ENCODE results near the gene SORCS3. TPM values are rescaled to one million over a fixed set of nuclear protein-coding genes. Genes with fewer than 3 reads are reported as not detected.

The SORCS3 gene
- total and polyA plus RNA-seq, 2 of the 4 experiments (the other 2 are of a cell fraction) = not detected

DNA sequence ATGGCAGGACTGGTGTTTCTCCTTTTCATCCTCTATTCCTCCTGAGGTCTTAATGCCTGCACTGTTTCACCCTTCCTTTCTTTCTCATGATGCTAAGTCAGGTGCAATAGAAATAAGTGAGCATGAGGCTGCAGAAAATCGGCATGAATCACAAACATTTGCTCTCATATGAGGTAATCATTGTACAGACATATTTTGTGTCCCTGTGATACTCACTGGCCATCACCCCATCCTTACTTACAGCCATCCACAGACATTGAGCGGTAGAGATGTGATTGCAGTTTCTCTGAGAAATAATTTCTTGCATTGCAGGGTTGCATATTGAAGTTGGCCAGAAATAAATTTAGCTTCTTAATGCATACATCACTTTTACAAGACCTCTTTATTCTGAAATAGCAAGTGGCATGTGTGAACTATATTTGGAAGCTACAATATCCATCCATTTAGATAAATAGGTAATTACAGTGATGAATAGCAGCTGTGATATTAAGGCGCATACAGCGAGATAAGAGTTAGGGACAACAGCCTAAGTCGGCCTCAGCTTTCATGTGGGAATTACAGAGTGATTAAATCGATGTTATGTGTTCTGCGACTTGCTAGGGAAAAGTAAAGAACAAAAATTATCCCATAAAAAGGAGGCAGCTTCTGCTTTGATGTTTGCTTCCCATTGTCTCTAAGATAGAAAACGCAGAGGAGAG lies 612.6 kb downstream of the SORCS3 start:
- H3K4me1 ChIP-seq (ENCODE audit: control insufficient read depth, insufficient read depth, low read length) = no peaks in the 10 kb centered on the region
- H2BK120ac ChIP-seq (ENCODE audit: low read depth, low read length) = no peak overlapping the region
- no peaks in the 10 kb centered on the region for H3K27me3 ChIP-seq (ENCODE audit: control insufficient read depth, insufficient read depth, low read length)
- BruUV-seq (replicated peaks) = no TSS peak
- in situ Hi-C loops (cut with MboI; ENCODE audit: low sequenced_read_pairs) (no loop called here), intact Hi-C loops (cut with micrococcal nuclease) (no loop called here), dilution Hi-C loops (cut with HindIII; ENCODE audit: low sequenced_read_pairs, unreplicated experiment) (no loop called here)
- DNase-seq (no peak), ATAC-seq (ENCODE audit: low read depth) (no peak)
- H3K79me1 ChIP-seq (ENCODE audit: low read depth in 1 of 2, low read length in 2 of 2) = no peaks in the 10 kb centered on the region
- TF ChIP-seq RFX5 (IDR thresholded peaks at IDR 0.05; ENCODE audit: low read depth, low read length) (no peak), CHD1 (IDR thresholded peaks at IDR 0.05; ENCODE audit: low read depth, low read length) (no peak), NFE2L2 (IDR thresholded peaks at IDR 0.05; ENCODE audit: low read depth, low read length) (no peak), POLR2A (IDR thresholded peaks at IDR 0.05; ENCODE audit: low read depth, low read length) (no peak)
- no peak overlapping the region for H3K18ac ChIP-seq (ENCODE audit: low read depth, low read length)
- H3K4me2 ChIP-seq (ENCODE audit: low read depth, low read length) = no peak overlapping the region
- H3K9me1 ChIP-seq (ENCODE audit: insufficient read depth, low read length) = no peaks in the 10 kb centered on the region
- H3K9me3 ChIP-seq (ENCODE audit: control insufficient read depth, insufficient read depth, low read length) = peaks cover 11% of the 10 kb centered on the region
- H3K23ac ChIP-seq (ENCODE audit: low read depth, low read length) = no peak overlapping the region
- H3K4me3 ChIP-seq (ENCODE audit: insufficient read depth, low read depth, low read length) = no peak overlapping the region
- no peaks in the 10 kb centered on the region for H4K20me1 ChIP-seq (ENCODE audit: insufficient read depth, low read length)
- H4K8ac ChIP-seq (ENCODE audit: low read depth in 2 of 2, low read length in 2 of 2) = no peak overlapping the region
- no peak overlapping the region for H3K27ac ChIP-seq (ENCODE audit: insufficient read depth, low read length)
- H3K56ac ChIP-seq (ENCODE audit: extremely low read depth, insufficient read depth, low read length) = no peak overlapping the region
- WGBS, 2 experiments (ENCODE audit: extremely low coverage in 2 of 2, insufficient read length in 1 of 2) = no CpG with 5 or more reads among the region's 8 CpGs
- ChIA-PET POLR2A (ENCODE audit: unreplicated experiment) (no interaction called here), CTCF (no interaction called here)
- no peak overlapping the region for H3K14ac ChIP-seq (replicated peaks; ENCODE audit: low read depth, low read length)
- H4K5ac ChIP-seq (ENCODE audit: low read depth, low read length) = no peak overlapping the region
- H2AFZ ChIP-seq (replicated peaks; ENCODE audit: low read length, poor library complexity) = no peak overlapping the region
- H2BK15ac ChIP-seq (ENCODE audit: low read depth, low read length) = no peak overlapping the region
- no peak overlapping the region for H3K4ac ChIP-seq (ENCODE audit: low read depth, low read length)
- H2BK5ac ChIP-seq (ENCODE audit: low read depth, low read length, poor library complexity, severe bottlenecking) = no peak overlapping the region
- no peak overlapping the region for H4K91ac ChIP-seq (ENCODE audit: insufficient read depth, low read depth, low read length)
- no peak overlapping the region for H2AK9ac ChIP-seq (replicated peaks; ENCODE audit: low read depth, low read length, poor library complexity)
- no peak overlapping the region for H2BK20ac ChIP-seq (ENCODE audit: low read depth, low read length)
- H3K9ac ChIP-seq (ENCODE audit: low read depth, low read length) = no peak overlapping the region
- H3K36me3 ChIP-seq (ENCODE audit: control insufficient read depth, insufficient read depth, low read length) = no peaks in the 10 kb centered on the region
- H2AK5ac ChIP-seq (ENCODE audit: low read depth, low read length) = no peak overlapping the region

All from IMR-90 (cell line).